AG04450 (cell line): ENCODE measurements around the gene KCNIP4. TPM values are rescaled to one million over a fixed set of nuclear protein-coding genes. Genes with fewer than 3 reads are reported as not detected.

Source experiments
- CTCF ChIA-PET: fragments of 300-600, 350-600 bp; formaldehyde crosslinking; extraction: SDS; loops from one replicate; lab custom pipeline; 2022; ENCODE audit warnings: antibody characterized with exemption, inconsistent platforms; lab: Charles Lee
- POLR2A ChIA-PET: fragments of 350-600 bp; formaldehyde crosslinking; extraction: SDS; loops from one replicate; lab custom pipeline; 2021; ENCODE audit warnings: antibody characterized with exemption, inconsistent platforms; lab: Yijun Ruan, JAX
- DNase-seq: peaks from one replicate; pipeline ENCODE4 v3.0.0-alpha.2; 2011; ENCODE audit warnings: low read depth, low spot score
- H3K27ac ChIP-seq: one replicate; pipeline ENCODE4 v1.5.1; 2012; ENCODE audit warnings: low read depth, low read length, control low read depth
- H3K27me3 ChIP-seq: one replicate; pipeline ENCODE4 v1.6.0; 2012; ENCODE audit warnings: low read length; ENCODE audit not compliant: control insufficient read depth, insufficient read depth
- H3K4me3 ChIP-seq: 2 replicates; pipeline ENCODE4 v1.5.1; 2011; ENCODE audit warnings: mild to moderate bottlenecking, low read depth, low read length, control low read depth
- H3K9me3 ChIP-seq: 2 replicates; pipeline ENCODE4 v1.5.1; 2012; ENCODE audit warnings: low read length; ENCODE audit not compliant: control insufficient read depth, insufficient read depth
- CTCF ChIP-seq: IDR thresholded peaks from 2 replicates; pipeline ENCODE4 v1.5.1; 2011; ENCODE audit warnings: low read depth, low read length, control low read depth, inconsistent platforms
- polyA plus RNA-seq: library from polyadenylated mRNA; depleted of rRNA; stranded (reverse); fragments of >200 nt; gene quantifications from 2 replicates; pipeline ENCODE4 v1.2.3, GENCODE V29; 2011

Gene KCNIP4
- polyA plus RNA-seq, 1 experiment = not detected

- H3K27me3 ChIP-seq = no peaks in the 10 kb centered on the region
- ChIA-PET POLR2A (no interaction called here), CTCF (interaction anchor here (0.7 kb wide), 1 partner anchor 18 kb away, joined by 3 read pairs; no protein-coding TSS in a partner anchor)
- no peak for DNase-seq
- no peak overlapping the region for H3K27ac ChIP-seq
- H3K4me3 ChIP-seq = no peak overlapping the region
- TF ChIP-seq CTCF = no peak
- no peaks in the 10 kb centered on the region for H3K9me3 ChIP-seq
These were observed 199.2 kb downstream of the KCNIP4 start for GRCh38 chr4:21749412-21749811.

- CTCF ChIA-PET = interaction anchor here (0.6 kb wide), 1 partner anchor 386 kb away, joined by 3 read pairs; no protein-coding TSS in a partner anchor
- POLR2A ChIA-PET = no interaction called here
- DNase-seq = no peak
These were observed 204.5 kb downstream of the KCNIP4 start for GRCh38 chr4:21744046-21744445.

GRCh38 chr4:21742326-21742725 is 206.2 kb downstream of the KCNIP4 start:
- DNase-seq = no peak
- TF ChIP-seq CTCF = no peak
- no peak overlapping the region for H3K4me3 ChIP-seq
- no peaks in the 10 kb centered on the region for H3K9me3 ChIP-seq
- no peak overlapping the region for H3K27ac ChIP-seq
- no peaks in the 10 kb centered on the region for H3K27me3 ChIP-seq
- ChIA-PET CTCF (no interaction called here), POLR2A (no interaction called here)

More at GRCh38 chr4:21744046-21744445, 204.5 kb downstream of the KCNIP4 start:
- no peak overlapping the region for H3K4me3 ChIP-seq
- no peaks in the 10 kb centered on the region for H3K27me3 ChIP-seq
- TF ChIP-seq CTCF = no peak
- H3K9me3 ChIP-seq = no peaks in the 10 kb centered on the region
- no peak overlapping the region for H3K27ac ChIP-seq

GRCh38 chr4:21738821-21739220 is 209.8 kb downstream of the KCNIP4 start:
- no peak for TF ChIP-seq CTCF
- DNase-seq = no peak
- H3K9me3 ChIP-seq = no peaks in the 10 kb centered on the region
- H3K27ac ChIP-seq = no peak overlapping the region
- POLR2A ChIA-PET = no interaction called here
- H3K4me3 ChIP-seq = no peak overlapping the region
- CTCF ChIA-PET = interaction anchor here (0.8 kb wide), 1 partner anchor 27 kb away, joined by 3 read pairs; no protein-coding TSS in a partner anchor
- H3K27me3 ChIP-seq = no peaks in the 10 kb centered on the region

- POLR2A ChIA-PET = no interaction called here
- Histone ChIP-seq H3K27ac (no peak overlapping the region), H3K27me3 (no peaks in the 10 kb centered on the region), H3K4me3 (no peak overlapping the region), H3K9me3 (no peaks in the 10 kb centered on the region)
- no peak for TF ChIP-seq CTCF
- no peak for DNase-seq
- CTCF ChIA-PET = no interaction called here
These were observed 212.7 kb downstream of the KCNIP4 start for GRCh38 chr4:21735866-21736265.
